Measurements from ENCODE around the gene SOWAHA. TPM values are rescaled to one million over a fixed set of nuclear protein-coding genes. Genes with fewer than 3 reads are reported as not detected.

The SOWAHA gene
- total RNA-seq, 2 experiments from 2014 or later = 0.05 TPM; not detected in 1

GRCh38 chr5:132808866-132809265 is 4.2 kb upstream of the SOWAHA start:
- ATAC-seq (no peak), DNase-seq (no peak)
- H3K4me1 Mint-ChIP-seq = peaks cover 6% of the 10 kb centered on the region
- no peaks in the 10 kb centered on the region for H3K9me3 Mint-ChIP-seq (ENCODE audit: low read depth)
- ChIA-PET CTCF (interaction anchor here (0.6 to 2.4 kb wide), 6 partner anchors 9 to 416 kb away, joined by 3 to 12 read pairs (median 3); no protein-coding TSS in a partner anchor), POLR2A (no interaction called here)
- intact Hi-C loops (cut with DNase I, micrococcal nuclease) = no loop called here
- no peaks in the 10 kb centered on the region for H3K36me3 Mint-ChIP-seq (ENCODE audit: low read depth)
- H3K4me3 Mint-ChIP-seq = no peak overlapping the region
- peaks cover 55% of the 10 kb centered on the region for H3K27me3 Mint-ChIP-seq
- no peak overlapping the region for H3K27ac Mint-ChIP-seq

GRCh38 chr5:132810605-132811004 is 2.5 kb upstream of the SOWAHA start:
- Mint-ChIP-seq H3K4me1 (peaks cover 6% of the 10 kb centered on the region), H3K36me3 (ENCODE audit: low read depth) (no peaks in the 10 kb centered on the region), H3K4me3 (no peak overlapping the region), H3K9me3 (ENCODE audit: low read depth) (no peaks in the 10 kb centered on the region), H3K27me3 (peaks cover 46% of the 10 kb centered on the region), H3K27ac (no peak overlapping the region)
- no peak for DNase-seq
- ChIA-PET CTCF (interaction anchor here (2.8 kb wide), 1 partner anchor 10 kb away, joined by 14 read pairs; no protein-coding TSS in a partner anchor), POLR2A (no interaction called here)
- intact Hi-C loops (cut with DNase I, micrococcal nuclease) = no loop called here
- ATAC-seq = no peak

GRCh38 chr5:132812123-132812765 is 858 bp upstream of the SOWAHA start:
- no peaks in the 10 kb centered on the region for H3K9me3 Mint-ChIP-seq (ENCODE audit: low read depth)
- H3K4me3 Mint-ChIP-seq = peak overlapping the region; percentile 61
- H3K27me3 Mint-ChIP-seq = peaks cover 43% of the 10 kb centered on the region
- ATAC-seq = no peak
- ChIA-PET POLR2A (no interaction called here), CTCF (interaction anchor here (0.9 to 2.8 kb wide), 4 partner anchors 8 to 171 kb away, joined by 3 to 14 read pairs (median 3); no protein-coding TSS in a partner anchor)
- DNase-seq = no peak
- peaks cover 6% of the 10 kb centered on the region for H3K4me1 Mint-ChIP-seq
- intact Hi-C loops (cut with DNase I, micrococcal nuclease) = no loop called here
- H3K36me3 Mint-ChIP-seq (ENCODE audit: low read depth) = no peaks in the 10 kb centered on the region
- H3K27ac Mint-ChIP-seq = no peak overlapping the region

- Mint-ChIP-seq H3K27me3 (peaks cover 41% of the 10 kb centered on the region), H3K27ac (no peak overlapping the region)
- intact Hi-C loops (cut with DNase I, micrococcal nuclease) = no loop called here
These were observed 749 bp downstream of the SOWAHA start for GRCh38 chr5:132813599-132814502.

DNA sequence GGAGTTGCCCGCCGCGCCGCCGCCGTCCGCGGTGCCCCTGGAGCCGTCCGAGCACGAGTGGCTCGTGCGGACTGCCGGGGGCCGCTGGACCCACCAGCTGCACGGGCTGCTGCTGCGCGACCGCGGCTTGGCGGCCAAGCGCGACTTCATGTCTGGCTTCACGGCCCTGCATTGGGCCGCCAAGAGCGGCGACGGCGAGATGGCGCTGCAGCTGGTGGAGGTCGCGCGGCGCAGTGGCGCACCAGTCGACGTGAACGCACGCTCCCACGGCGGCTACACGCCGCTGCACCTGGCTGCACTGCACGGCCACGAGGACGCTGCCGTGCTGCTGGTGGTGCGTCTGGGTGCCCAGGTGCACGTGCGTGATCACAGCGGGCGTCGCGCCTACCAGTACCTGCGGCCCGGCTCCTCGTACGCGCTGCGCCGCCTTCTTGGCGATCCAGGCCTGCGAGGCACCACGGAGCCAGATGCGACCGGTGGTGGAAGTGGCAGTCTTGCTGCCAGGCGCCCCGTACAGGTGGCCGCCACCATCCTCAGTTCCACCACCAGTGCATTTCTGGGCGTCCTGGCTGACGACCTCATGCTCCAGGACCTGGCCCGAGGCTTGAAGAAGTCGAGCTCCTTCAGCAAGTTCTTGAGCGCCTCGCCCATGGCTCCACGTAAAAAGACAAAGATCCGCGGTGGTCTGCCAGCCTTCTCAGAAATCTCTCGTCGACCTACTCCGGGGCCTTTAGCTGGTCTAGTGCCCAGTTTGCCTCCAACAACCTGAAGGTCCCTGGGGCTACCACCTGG is 1.6 kb downstream of the SOWAHA start:
- no peaks in the 10 kb centered on the region for H3K9me3 Mint-ChIP-seq (ENCODE audit: low read depth)
- H3K27me3 Mint-ChIP-seq = peaks cover 40% of the 10 kb centered on the region
- ChIA-PET CTCF (interaction anchor here (0.5 to 1.2 kb wide), 6 partner anchors 10 to 311 kb away, joined by 3 to 4 read pairs (median 4); no protein-coding TSS in a partner anchor), POLR2A (no interaction called here)
- H3K27ac Mint-ChIP-seq = no peak overlapping the region
- no peak for ATAC-seq
- DNase-seq = no peak
- H3K4me3 Mint-ChIP-seq = no peak overlapping the region
- peaks cover 11% of the 10 kb centered on the region for H3K4me1 Mint-ChIP-seq
- intact Hi-C loops (cut with DNase I, micrococcal nuclease) = no loop called here
- no peaks in the 10 kb centered on the region for H3K36me3 Mint-ChIP-seq (ENCODE audit: low read depth)

More at GRCh38 chr5:132813599-132814502, 749 bp downstream of the SOWAHA start:
- CTCF ChIA-PET = interaction anchor here (0.6 to 0.9 kb wide), 4 partner anchors 12 to 423 kb away, joined by 3 to 4 read pairs (median 3); no protein-coding TSS in a partner anchor
- DNase-seq (peak; percentile 58), ATAC-seq (peak; percentile 60)
- Mint-ChIP-seq H3K4me1 (peaks cover 6% of the 10 kb centered on the region), H3K4me3 (no peak overlapping the region), H3K9me3 (ENCODE audit: low read depth) (no peaks in the 10 kb centered on the region), H3K36me3 (ENCODE audit: low read depth) (no peaks in the 10 kb centered on the region)
- POLR2A ChIA-PET = interaction anchor here (0.7 to 1.1 kb wide), 2 partner anchors 15 to 172 kb away, joined by 3 read pairs; no protein-coding TSS in a partner anchor

- Mint-ChIP-seq H3K4me1 (peaks cover 16% of the 10 kb centered on the region), H3K36me3 (ENCODE audit: low read depth) (no peaks in the 10 kb centered on the region), H3K9me3 (ENCODE audit: low read depth) (no peaks in the 10 kb centered on the region), H3K27ac (no peak overlapping the region), H3K4me3 (no peak overlapping the region), H3K27me3 (peaks cover 39% of the 10 kb centered on the region)
- no peak for ATAC-seq
- intact Hi-C loops (cut with DNase I, micrococcal nuclease) = no loop called here
- ChIA-PET CTCF (interaction anchor here (0.5 to 1.2 kb wide), 7 partner anchors 9 to 403 kb away, joined by 3 to 4 read pairs (median 4); no protein-coding TSS in a partner anchor), POLR2A (no interaction called here)
- DNase-seq = no peak
These were observed 2.4 kb downstream of the SOWAHA start for GRCh38 chr5:132815454-132815853.

GRCh38 chr5:132816083-132816482 is 3.0 kb downstream of the SOWAHA start:
- intact Hi-C loops (cut with DNase I, micrococcal nuclease) = no loop called here
- Mint-ChIP-seq H3K4me3 (no peak overlapping the region), H3K36me3 (ENCODE audit: low read depth) (no peaks in the 10 kb centered on the region), H3K4me1 (peaks cover 16% of the 10 kb centered on the region), H3K9me3 (ENCODE audit: low read depth) (no peaks in the 10 kb centered on the region), H3K27ac (no peak overlapping the region), H3K27me3 (peaks cover 36% of the 10 kb centered on the region)
- ChIA-PET CTCF (interaction anchor here (1.2 kb wide), 1 partner anchor 62 kb away, joined by 4 read pairs; no protein-coding TSS in a partner anchor), POLR2A (no interaction called here)
- ATAC-seq = no peak
- no peak for DNase-seq

DNA sequence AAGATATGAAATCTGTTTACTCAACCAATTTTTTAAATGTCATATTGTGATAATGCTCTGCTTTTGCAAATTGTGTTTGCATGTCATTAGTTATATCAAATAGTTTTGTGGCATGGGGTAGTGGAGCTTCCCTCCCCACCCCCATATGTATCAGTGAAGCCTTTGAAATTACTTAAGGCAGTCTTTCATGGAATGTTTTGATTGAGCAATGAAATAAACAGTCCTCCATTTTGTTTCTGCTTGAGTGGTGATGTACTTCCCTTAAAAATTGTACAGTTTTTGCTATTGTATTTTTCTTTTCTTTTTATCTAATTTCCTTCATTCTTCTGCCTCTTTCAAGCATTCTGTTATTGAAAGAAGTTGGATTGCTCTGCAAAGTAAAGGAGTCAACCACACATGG is 3.5 kb downstream of the SOWAHA start:
- CTCF ChIA-PET = interaction anchor here (1.2 to 1.3 kb wide), 2 partner anchors 18 to 310 kb away, joined by 3 read pairs; no protein-coding TSS in a partner anchor
- intact Hi-C loops (cut with DNase I, micrococcal nuclease) = no loop called here
- no peaks in the 10 kb centered on the region for H3K36me3 Mint-ChIP-seq (ENCODE audit: low read depth)
- H3K4me3 Mint-ChIP-seq = no peak overlapping the region
- H3K9me3 Mint-ChIP-seq (ENCODE audit: low read depth) = no peaks in the 10 kb centered on the region
- no peak overlapping the region for H3K27ac Mint-ChIP-seq
- ATAC-seq = no peak
- POLR2A ChIA-PET = no interaction called here
- H3K4me1 Mint-ChIP-seq = peaks cover 16% of the 10 kb centered on the region
- H3K27me3 Mint-ChIP-seq = peaks cover 31% of the 10 kb centered on the region
- DNase-seq = no peak

GRCh38 chr5:132817011-132817410 is 3.9 kb downstream of the SOWAHA start:
- CTCF ChIA-PET = interaction anchor here (0.5 to 4.1 kb wide), 5 partner anchors 9 to 311 kb away, joined by 3 to 38 read pairs (median 3); no protein-coding TSS in a partner anchor
- no peak overlapping the region for H3K27ac Mint-ChIP-seq

GRCh38 chr5:132819468-132819867 is 6.4 kb downstream of the SOWAHA start:
- ChIA-PET POLR2A (interaction anchor here (0.7 kb wide), 1 partner anchor 46 kb away, joined by 5 read pairs; no protein-coding TSS in a partner anchor), CTCF (interaction anchor here (0.5 to 4.4 kb wide), 43 partner anchors 9 to 1435 kb away, joined by 3 to 50 read pairs (median 4); partner anchors contain the start of genes CCNI2, KIF3A and SHROOM1)
- ATAC-seq = no peak
- H3K27ac Mint-ChIP-seq = no peak overlapping the region
- peaks cover 26% of the 10 kb centered on the region for H3K27me3 Mint-ChIP-seq
- peak; percentile 34 for DNase-seq
- H3K4me3 Mint-ChIP-seq = no peak overlapping the region
- intact Hi-C loops (cut with DNase I, micrococcal nuclease) = no loop called here
- no peaks in the 10 kb centered on the region for H3K36me3 Mint-ChIP-seq (ENCODE audit: low read depth)
- H3K4me1 Mint-ChIP-seq = peaks cover 12% of the 10 kb centered on the region
- H3K9me3 Mint-ChIP-seq (ENCODE audit: low read depth) = no peaks in the 10 kb centered on the region

More at GRCh38 chr5:132817011-132817410, 3.9 kb downstream of the SOWAHA start:
- Mint-ChIP-seq H3K4me1 (peaks cover 16% of the 10 kb centered on the region), H3K9me3 (ENCODE audit: low read depth) (no peaks in the 10 kb centered on the region), H3K27me3 (peaks cover 28% of the 10 kb centered on the region), H3K36me3 (ENCODE audit: low read depth) (no peaks in the 10 kb centered on the region), H3K4me3 (no peak overlapping the region)
- POLR2A ChIA-PET = no interaction called here
- ATAC-seq = no peak
- intact Hi-C loops (cut with DNase I, micrococcal nuclease) = no loop called here
- DNase-seq = no peak
